IPS DF 19.7 (cell line): Measurements from ENCODE around the gene UBE2QL1.

ENCODE experiments used
- DNase-seq: peaks from one replicate; pipeline ENCODE4 v3.0.0-alpha.2; 2013; ENCODE audit warnings: low read depth, low spot score

Gene UBE2QL1

GRCh38 chr5:6427694-6428093 is 21.0 kb upstream of the UBE2QL1 start:
- no peak for DNase-seq

DNA sequence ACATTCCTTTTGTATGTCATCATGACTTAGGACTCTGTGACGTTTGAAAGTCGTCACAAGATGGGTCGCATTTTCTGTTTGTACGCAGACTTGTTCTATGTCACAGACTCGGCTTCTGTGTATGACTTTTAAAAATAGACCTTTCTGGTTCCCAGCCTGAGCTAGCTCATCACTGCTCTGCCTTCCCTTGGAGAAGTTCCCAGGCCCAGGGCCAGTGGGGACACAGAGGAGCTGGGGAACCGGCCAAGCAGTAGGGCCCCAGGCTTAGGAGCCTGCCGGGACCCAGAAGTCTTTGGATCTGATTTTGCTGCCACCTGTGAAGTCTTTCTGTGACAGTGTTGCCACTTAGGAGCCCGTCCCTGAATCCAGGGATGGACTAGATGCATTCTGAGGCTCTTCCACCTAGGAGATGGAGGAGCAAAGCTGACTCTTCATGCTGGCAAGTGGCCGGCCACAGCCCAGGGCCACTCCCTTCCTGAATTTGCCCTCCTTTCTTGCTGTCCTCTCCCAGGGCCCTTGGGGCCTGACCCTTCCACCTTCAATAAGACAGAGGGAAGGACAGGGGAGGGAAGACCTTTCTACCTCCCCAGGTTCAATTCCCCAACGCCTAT is 18.1 kb upstream of the UBE2QL1 start:
- DNase-seq = no peak

GRCh38 chr5:6431214-6432195 is 17.2 kb upstream of the UBE2QL1 start:
- DNase-seq = no peak

GRCh38 chr5:6432206-6432605 is 16.5 kb upstream of the UBE2QL1 start:
- no peak for DNase-seq

DNA sequence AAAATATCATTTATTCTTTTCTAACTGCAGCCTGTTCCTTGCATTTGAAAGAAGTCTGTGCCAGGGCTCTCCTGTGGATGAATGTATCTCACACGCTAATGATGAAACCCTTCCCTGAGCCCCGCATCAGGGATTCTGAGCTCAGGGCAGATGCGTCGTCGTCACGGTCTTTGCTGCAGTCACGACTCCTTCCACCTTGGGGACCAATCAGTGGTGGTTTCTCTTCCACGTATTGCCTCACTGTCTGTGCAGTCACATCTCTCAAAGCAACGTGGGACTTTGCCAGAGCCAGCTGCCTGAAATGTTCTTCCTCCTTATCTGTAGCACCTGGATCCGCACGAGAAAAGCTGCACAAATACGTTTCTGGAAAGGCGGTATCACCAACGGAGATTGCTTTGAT is 13.9 kb upstream of the UBE2QL1 start:
- DNase-seq = no peak

DNA sequence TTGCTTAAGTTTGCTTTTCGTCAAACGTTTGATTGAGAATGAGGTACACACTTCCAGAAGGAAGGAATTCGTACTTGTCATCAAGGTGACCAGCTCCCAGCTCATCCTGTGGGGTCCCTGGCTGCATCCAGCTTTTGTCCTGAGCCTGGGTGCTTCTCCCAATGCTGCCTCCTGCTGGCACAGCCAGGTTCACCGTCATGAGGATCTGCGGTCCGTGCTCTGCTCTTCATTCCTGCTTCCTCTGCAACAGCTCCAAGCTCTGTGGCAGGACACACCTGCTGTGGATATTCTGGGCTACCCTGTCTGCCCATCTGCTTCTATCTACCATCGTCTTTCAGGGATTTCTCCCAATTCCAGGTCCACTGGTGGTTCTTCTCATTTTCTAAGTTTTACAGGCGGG is 13.3 kb upstream of the UBE2QL1 start:
- DNase-seq = peak; percentile 33

- DNase-seq = no peak
Observed at GRCh38 chr5:6436715-6437331, 11.8 kb upstream of the UBE2QL1 start.

DNA sequence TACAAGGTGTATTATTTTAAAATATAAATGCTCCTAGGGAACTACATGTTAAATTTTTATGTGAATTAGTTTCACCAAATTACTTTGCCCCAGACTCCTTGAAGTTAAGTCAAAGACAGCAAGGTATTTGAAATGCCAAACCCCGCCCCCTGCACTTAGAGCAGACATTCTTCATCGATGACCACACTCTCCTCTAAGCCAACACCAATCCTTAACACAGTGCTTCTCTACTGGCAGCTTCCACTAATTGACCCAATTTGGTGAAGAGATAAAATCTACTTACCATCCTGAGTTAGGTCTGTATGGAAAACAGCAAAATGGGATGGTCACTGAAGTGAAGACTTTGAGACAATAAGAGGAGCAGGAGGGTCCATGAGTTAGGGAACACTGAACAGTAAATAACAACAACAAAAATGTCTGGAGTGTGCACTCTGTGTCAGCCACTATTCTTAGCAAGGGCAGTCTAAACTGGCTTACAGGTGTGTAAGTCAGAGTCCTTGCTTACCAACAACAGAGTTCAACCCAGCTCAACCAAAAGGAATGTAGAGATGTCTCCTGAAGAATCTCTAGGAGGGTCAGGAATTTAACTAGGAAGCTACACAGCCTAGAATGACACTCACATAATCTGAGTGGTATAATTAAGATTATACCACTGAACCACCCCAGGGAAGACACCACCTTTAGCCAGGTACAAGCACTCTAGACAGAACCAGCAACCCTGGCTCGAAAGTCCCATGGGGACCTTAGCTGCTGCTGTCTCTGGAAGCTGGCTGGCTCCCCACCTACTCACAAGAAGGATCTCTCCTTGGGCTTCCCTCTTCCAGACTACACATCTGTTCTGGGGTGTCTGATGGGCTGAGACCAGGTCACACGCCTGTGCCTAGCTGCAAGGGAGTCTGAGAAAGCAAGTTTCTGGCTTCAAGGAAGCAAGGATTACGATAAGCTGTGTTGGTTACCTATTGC is 8.8 kb upstream of the UBE2QL1 start:
- no peak for DNase-seq

GRCh38 chr5:6442333-6442732 is 6.3 kb upstream of the UBE2QL1 start:
- no peak for DNase-seq

DNA sequence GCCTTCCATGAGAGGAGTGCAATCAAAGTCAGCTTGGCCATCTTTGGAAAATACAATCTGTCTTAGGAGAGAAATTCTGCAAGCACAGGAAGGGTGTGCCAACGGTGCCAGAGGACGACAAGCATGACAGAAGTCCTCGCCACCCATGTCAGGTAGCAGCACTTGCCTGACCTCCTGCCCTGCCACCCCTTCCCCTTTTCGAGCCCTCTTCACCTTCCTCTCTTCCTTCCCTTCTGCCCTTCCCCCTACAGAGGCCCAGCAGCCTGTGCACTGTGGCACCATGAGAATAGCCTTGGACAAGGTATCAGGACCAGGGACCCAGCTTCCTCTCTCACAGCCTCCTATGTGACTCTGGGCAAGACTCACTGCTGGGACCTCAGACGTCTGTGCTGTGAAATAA is 5.3 kb upstream of the UBE2QL1 start:
- DNase-seq = no peak

GRCh38 chr5:6446042-6446441 is 2.6 kb upstream of the UBE2QL1 start:
- DNase-seq = no peak

DNA sequence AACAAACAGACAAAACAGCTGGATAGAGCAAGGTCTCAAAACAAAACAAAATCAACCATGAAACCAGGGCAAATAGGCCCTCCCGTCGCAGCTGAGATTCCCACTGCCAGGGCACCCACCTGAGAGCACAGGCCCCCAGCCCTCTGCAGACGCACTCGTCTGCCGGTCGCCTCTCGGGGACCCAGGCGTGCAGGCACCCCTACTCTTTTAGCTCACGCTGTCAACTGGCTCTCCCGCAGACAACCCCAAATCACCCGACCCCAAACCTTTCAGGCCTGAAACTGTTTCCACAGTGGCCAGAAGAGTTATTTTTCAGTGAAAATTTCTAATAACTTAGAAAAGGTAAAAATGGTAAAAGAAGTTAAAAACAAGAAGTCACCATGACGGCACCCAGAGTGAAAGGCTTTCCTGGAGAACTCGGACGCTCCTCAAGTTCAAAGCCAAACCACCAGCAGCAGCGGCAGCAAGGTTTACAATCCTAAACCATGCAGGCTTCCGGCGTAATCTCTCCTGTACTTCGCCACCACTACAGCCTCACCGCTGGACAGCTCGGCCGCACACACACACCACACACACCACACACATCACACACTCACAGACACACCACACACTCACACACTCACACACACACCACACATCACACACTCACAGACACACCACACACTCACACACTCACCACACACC is 1.9 kb upstream of the UBE2QL1 start:
- no peak for DNase-seq

- DNase-seq = no peak
Observed at GRCh38 chr5:6447384-6448140, 1.1 kb upstream of the UBE2QL1 start.

DNA sequence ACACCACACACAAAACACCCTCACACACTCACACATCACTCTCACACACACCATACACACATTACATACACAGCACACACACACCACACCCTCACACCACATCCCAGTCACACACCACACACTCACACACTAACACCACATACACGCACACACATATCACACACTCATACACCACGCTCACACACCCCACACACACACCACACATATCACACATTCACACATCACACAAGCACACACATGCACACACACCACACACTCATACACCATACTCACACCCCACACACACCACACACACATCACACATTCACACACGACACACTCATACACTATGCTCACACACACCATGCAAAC is 543 bp upstream of the UBE2QL1 start:
- DNase-seq = no peak

GRCh38 chr5:6449465-6450158 is 953 bp downstream of the UBE2QL1 start:
- DNase-seq = no peak

DNA sequence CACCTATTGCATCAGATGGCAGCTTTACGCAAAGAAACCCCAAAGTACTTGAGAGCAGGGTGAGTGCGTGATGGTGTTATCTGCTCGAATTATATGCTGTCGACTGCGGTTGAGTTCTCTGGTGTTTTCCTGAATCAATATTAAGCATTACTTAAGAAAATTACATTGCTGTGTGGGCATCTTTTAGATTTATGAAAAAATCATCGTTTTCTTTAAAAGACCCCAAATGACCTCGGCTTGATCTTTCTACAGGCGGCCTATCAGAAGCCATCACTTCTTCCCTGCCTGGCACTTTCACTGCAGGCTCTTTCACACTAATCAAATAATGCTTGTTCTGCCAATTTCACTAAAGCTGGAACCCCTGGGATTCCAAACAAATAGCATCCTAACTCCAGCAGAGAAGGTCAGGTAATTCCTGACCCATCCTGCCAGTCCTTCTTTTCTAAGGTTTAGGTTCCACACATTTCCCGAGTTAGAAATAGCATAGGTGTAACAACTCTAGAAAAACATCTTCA is 1.7 kb downstream of the UBE2QL1 start:
- DNase-seq = no peak

DNA sequence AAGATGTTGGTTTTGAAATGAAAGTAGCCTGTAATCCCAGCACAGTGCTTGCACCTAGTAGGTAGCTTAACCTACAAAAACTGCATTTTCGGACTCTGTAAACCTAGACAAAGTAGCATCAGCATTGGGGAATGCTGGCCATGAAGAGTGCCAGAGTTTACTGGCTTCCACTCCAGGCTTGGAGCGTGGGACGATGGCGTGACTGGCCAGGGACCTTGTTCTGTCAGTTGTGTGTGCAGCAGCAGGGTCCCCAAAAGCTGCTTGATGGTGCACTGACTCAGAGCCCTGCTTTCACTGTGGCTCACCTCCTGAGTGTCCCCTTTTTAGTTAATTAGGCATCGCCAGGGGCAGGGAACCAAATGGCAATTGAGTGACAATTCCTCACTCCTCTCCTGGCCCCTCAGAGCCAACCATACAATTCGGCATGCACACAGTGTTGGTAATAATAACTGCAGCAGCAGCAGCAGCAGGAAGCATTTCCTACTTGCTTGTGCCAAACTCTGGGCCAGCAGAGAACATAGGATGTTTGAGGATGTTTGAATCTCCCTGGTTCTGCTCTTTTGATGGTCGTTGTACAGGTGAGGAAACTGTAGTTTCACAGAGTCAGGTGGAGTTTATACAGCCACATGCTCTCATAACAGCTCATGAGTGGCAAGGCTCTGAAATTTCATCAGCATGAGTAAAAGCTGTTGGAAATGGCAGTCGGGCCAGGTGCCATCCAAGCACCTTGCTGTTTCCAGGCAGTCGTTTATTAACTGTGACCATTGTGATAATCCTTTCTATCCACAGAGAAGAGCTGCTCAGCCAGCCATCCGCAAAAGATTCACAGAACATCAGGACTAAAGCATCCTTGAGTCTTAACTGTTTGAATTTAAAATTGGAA is 4.2 kb downstream of the UBE2QL1 start:
- DNase-seq = no peak

- no peak for DNase-seq
Observed at GRCh38 chr5:6453937-6454560, 5.4 kb downstream of the UBE2QL1 start.
